GM23338 (cell line): ENCODE results near the gene SNRNP27.

Experiments used
- TF ChIP-seq, protein P1 (sequence below): IDR thresholded peaks from one replicate; pipeline ENCODE4 v1.6.1; 2018; ENCODE audit warnings: antibody characterized with exemption; ENCODE audit not compliant: unreplicated experiment
- TF ChIP-seq, protein P2 (sequence below), 2 experiments: fragments of 200-600 bp in 1 of 2; sonication (generic) in 1 of 2; conservative IDR thresholded peaks; 2 replicates each; pipeline versions ENCODE4 v1.5.1 to v1.6.1; 2016 to 2017; ENCODE audit warnings: antibody characterized with exemption in 2 of 2, low read depth in 2 of 2, mild to moderate bottlenecking in 2 of 2, moderate library complexity in 1 of 2

DNA sequence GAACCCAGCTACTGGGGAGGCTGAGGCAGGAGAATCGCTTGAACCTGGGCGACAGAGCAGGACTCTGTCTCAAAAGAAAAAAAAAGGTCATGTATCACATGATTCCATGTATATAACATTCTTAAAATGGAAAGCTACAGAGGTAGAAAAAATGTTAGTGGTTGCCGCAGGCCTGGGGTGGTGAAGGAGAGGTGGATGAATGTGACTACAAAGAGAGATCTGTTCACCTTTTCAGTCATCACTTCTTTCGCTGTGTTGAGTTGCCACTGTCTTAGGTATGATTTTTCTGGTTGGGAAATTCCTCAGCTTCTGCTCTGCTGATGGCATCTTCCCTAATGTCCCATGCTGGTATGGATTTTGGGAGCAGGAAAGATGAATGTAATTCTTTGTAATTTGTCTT lies 5.3 kb upstream of the SNRNP27 start:
- TF ChIP-seq, protein P1, sequence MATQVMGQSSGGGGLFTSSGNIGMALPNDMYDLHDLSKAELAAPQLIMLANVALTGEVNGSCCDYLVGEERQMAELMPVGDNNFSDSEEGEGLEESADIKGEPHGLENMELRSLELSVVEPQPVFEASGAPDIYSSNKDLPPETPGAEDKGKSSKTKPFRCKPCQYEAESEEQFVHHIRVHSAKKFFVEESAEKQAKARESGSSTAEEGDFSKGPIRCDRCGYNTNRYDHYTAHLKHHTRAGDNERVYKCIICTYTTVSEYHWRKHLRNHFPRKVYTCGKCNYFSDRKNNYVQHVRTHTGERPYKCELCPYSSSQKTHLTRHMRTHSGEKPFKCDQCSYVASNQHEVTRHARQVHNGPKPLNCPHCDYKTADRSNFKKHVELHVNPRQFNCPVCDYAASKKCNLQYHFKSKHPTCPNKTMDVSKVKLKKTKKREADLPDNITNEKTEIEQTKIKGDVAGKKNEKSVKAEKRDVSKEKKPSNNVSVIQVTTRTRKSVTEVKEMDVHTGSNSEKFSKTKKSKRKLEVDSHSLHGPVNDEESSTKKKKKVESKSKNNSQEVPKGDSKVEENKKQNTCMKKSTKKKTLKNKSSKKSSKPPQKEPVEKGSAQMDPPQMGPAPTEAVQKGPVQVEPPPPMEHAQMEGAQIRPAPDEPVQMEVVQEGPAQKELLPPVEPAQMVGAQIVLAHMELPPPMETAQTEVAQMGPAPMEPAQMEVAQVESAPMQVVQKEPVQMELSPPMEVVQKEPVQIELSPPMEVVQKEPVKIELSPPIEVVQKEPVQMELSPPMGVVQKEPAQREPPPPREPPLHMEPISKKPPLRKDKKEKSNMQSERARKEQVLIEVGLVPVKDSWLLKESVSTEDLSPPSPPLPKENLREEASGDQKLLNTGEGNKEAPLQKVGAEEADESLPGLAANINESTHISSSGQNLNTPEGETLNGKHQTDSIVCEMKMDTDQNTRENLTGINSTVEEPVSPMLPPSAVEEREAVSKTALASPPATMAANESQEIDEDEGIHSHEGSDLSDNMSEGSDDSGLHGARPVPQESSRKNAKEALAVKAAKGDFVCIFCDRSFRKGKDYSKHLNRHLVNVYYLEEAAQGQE = no peak
- TF ChIP-seq, protein P2, sequence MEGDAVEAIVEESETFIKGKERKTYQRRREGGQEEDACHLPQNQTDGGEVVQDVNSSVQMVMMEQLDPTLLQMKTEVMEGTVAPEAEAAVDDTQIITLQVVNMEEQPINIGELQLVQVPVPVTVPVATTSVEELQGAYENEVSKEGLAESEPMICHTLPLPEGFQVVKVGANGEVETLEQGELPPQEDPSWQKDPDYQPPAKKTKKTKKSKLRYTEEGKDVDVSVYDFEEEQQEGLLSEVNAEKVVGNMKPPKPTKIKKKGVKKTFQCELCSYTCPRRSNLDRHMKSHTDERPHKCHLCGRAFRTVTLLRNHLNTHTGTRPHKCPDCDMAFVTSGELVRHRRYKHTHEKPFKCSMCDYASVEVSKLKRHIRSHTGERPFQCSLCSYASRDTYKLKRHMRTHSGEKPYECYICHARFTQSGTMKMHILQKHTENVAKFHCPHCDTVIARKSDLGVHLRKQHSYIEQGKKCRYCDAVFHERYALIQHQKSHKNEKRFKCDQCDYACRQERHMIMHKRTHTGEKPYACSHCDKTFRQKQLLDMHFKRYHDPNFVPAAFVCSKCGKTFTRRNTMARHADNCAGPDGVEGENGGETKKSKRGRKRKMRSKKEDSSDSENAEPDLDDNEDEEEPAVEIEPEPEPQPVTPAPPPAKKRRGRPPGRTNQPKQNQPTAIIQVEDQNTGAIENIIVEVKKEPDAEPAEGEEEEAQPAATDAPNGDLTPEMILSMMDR (conservative IDR thresholded peaks at IDR 0.05; ENCODE audit: low read depth in 2 of 2) = no peak
